ENCODE results near the gene SAYSD1.

SAYSD1 gene

GRCh38 chr6:39128106-39128505, 13.1 kb upstream of the SAYSD1 start:
- TF ChIP-seq CTCF (conservative IDR thresholded peaks at IDR 0.05): no peak
- H3K27ac ChIP-seq: no peak overlapping the region

GRCh38 chr6:39124114-39124513, 9.1 kb upstream of the SAYSD1 start:
- no peak overlapping the region for H3K27ac ChIP-seq
- TF ChIP-seq CTCF (conservative IDR thresholded peaks at IDR 0.05): no peak

GRCh38 chr6:39118921-39119320, 3.9 kb upstream of the SAYSD1 start:
- no peak overlapping the region for H3K27ac ChIP-seq
- no peak for TF ChIP-seq CTCF (conservative IDR thresholded peaks at IDR 0.05)

GRCh38 chr6:39114388-39114703, 640 bp downstream of the SAYSD1 start:
- H3K27ac ChIP-seq: peak overlapping the region; percentile 89
- TF ChIP-seq CTCF (conservative IDR thresholded peaks at IDR 0.05): no peak

GRCh38 chr6:39113788-39114187, 1.2 kb downstream of the SAYSD1 start:
- TF ChIP-seq CTCF (conservative IDR thresholded peaks at IDR 0.05): no peak
- H3K27ac ChIP-seq: peak overlapping the region; percentile 89

- no peak for TF ChIP-seq CTCF (conservative IDR thresholded peaks at IDR 0.05)
- no peak overlapping the region for H3K27ac ChIP-seq
These were observed 3.7 kb downstream of the SAYSD1 start for GRCh38 chr6:39111280-39111679.

GRCh38 chr6:39108041-39108839, 6.7 kb downstream of the SAYSD1 start:
- no peak overlapping the region for H3K27ac ChIP-seq
- TF ChIP-seq CTCF (conservative IDR thresholded peaks at IDR 0.05): no peak

Data from VCaP (cell line).